Keratinocyte (primary cell): ENCODE measurements around the gene CELF2. TPM values are rescaled to one million over a fixed set of nuclear protein-coding genes. Genes with fewer than 3 reads are reported as not detected.

ENCODE experiments used
- DNase-seq: peaks from one replicate; pipeline ENCODE4 v3.0.0-alpha.2; 2011; ENCODE audit warnings: low read depth, missing footprints, low spot score
- FAIRE-seq: peaks from 2 replicates; lab custom pipeline; 2011; peaks lifted over from hg19 to GRCh38; lab: Jason Lieb, UNC
- H2AFZ ChIP-seq: 2 replicates; pipeline ENCODE4 v1.6.0; 2012; ENCODE audit warnings: low read length, control low read depth, inconsistent platforms; ENCODE audit not compliant: control insufficient read depth
- H3K27ac ChIP-seq: 2 replicates; pipeline ENCODE4 v1.5.1; 2011; ENCODE audit warnings: low read length; ENCODE audit not compliant: control insufficient read depth, insufficient read depth
- H3K27me3 ChIP-seq: 3 replicates; pipeline ENCODE4 v1.6.0; 2011; ENCODE audit warnings: low read length; ENCODE audit not compliant: control insufficient read depth, insufficient read depth; ENCODE audit errors: extremely low read depth
- H3K36me3 ChIP-seq, 2 experiments: 2 replicates in 1 of 2; 3 replicates in 1 of 2; pipeline ENCODE4 v1.5.1; 2011; ENCODE audit warnings: low read length in 2 of 2, mild to moderate bottlenecking in 1 of 2; ENCODE audit not compliant: control insufficient read depth in 2 of 2, insufficient read depth in 2 of 2; ENCODE audit errors: extremely low read depth in 1 of 2
- H3K4me1 ChIP-seq: 3 replicates; pipeline ENCODE4 v1.5.1; 2011; ENCODE audit warnings: low read length; ENCODE audit not compliant: control insufficient read depth, insufficient read depth; ENCODE audit errors: extremely low read depth
- H3K4me2 ChIP-seq: 3 replicates; pipeline ENCODE4 v1.6.0; 2011; ENCODE audit warnings: low read depth, low read length; ENCODE audit not compliant: control insufficient read depth, insufficient read depth; ENCODE audit errors: extremely low read depth
- H3K4me3 ChIP-seq, 3 experiments: fragments of 200-600 bp in 1 of 3; sonication (generic) in 1 of 3; 2 replicates in 2 of 3; 3 replicates in 1 of 3; pipeline ENCODE4 v1.5.1; 2011 to 2016; ENCODE audit warnings: low read length in 3 of 3, mild to moderate bottlenecking in 3 of 3, control low read depth in 2 of 3, inconsistent platforms in 1 of 3, low read depth in 1 of 3, mixed read lengths in 1 of 3, mixed run types in 1 of 3, moderate library complexity in 1 of 3; ENCODE audit not compliant: control insufficient read depth in 2 of 3, insufficient read depth in 2 of 3; ENCODE audit errors: extremely low read depth in 1 of 3
- H3K79me2 ChIP-seq: 2 replicates; pipeline ENCODE4 v1.6.0; 2012; ENCODE audit warnings: low read length; ENCODE audit not compliant: control insufficient read depth, insufficient read depth
- H3K9ac ChIP-seq: 3 replicates; pipeline ENCODE4 v1.6.0; 2011; ENCODE audit warnings: low read length; ENCODE audit not compliant: control insufficient read depth, insufficient read depth; ENCODE audit errors: extremely low read depth
- H3K9me1 ChIP-seq: 3 replicates; pipeline ENCODE4 v1.6.0; 2011; ENCODE audit warnings: low read length; ENCODE audit not compliant: control insufficient read depth, insufficient read depth; ENCODE audit errors: extremely low read depth
- H3K9me3 ChIP-seq: 2 replicates; pipeline ENCODE4 v1.5.1; 2012; ENCODE audit warnings: low read depth, low read length; ENCODE audit not compliant: control insufficient read depth
- H4K20me1 ChIP-seq: 3 replicates; pipeline ENCODE4 v1.6.0; 2011; ENCODE audit warnings: low read length; ENCODE audit not compliant: control insufficient read depth, insufficient read depth; ENCODE audit errors: extremely low read depth
- EZH2 ChIP-seq: IDR thresholded peaks from one replicate; pipeline ENCODE4 v1.6.1; 2012; ENCODE audit warnings: inconsistent platforms, mild to moderate bottlenecking, low read length, moderate library complexity
- dilution Hi-C: fragments of 300-500 bp; cut with MboI; formaldehyde crosslinking; loops from one replicate; pipeline ENCODE4 v1.7.0; 2020; ENCODE audit warnings: low sequenced_read_pairs; ENCODE audit not compliant: extremely low pct_ligation_motif_present
- polyA plus RNA-seq, 5 experiments: library from polyadenylated mRNA; depleted of rRNA in 3 of 5; stranded (reverse) in 3 of 5; stranded (forward) in 1 of 5; unstranded in 1 of 5; fragments of >200 nt; gene quantifications; 1 replicate in 1 of 5; 2 replicates in 3 of 5; 3 replicates in 1 of 5; pipeline versions ENCODE4 v1.2.1 to v1.2.3, GENCODE V29; 2011 to 2012; ENCODE audit warnings: missing spikeins in 2 of 5, low read depth in 1 of 5, low replicate concordance in 1 of 5
- TF ChIP-seq, protein P1 (sequence below), 3 experiments: IDR thresholded peaks in 1 of 3; conservative IDR thresholded peaks in 1 of 3; optimal IDR thresholded peaks in 1 of 3; 2 replicates in 2 of 3; 3 replicates in 1 of 3; pipeline versions ENCODE3 to v1.5.1; 2011; ENCODE audit warnings: low read length in 3 of 3, mild to moderate bottlenecking in 3 of 3, moderate library complexity in 2 of 3, control low read depth in 1 of 3, inconsistent platforms in 1 of 3; ENCODE audit not compliant: insufficient read depth in 2 of 3; ENCODE audit errors: extremely low read depth in 1 of 3

Gene CELF2
- polyA plus RNA-seq, 1 donor (not counting 4 experiments of a cell fraction or from before 2014, with no cell fraction given) = 9.8 TPM

DNA sequence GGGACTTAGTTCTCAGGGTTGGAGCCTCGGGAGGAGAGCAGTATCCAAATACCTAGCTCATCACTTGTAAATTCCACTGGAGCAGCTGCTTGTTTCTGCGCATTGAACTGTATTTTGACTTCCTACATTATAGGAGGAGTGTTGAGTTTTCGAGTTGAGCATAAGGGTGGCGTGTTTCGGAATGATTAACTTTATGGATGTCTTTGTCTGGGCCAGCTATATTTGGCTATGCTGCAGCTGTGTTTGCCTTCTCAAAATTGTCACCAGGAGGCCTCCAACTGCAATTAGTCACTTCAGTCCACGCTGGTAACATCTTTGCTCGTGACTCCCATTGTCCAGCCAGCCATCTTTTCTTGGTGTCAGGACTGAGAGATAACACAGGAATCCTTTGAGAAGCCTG lies 9.1 kb downstream of the CELF2 start:
- no peak for TF ChIP-seq EZH2
- TF ChIP-seq, protein P1, sequence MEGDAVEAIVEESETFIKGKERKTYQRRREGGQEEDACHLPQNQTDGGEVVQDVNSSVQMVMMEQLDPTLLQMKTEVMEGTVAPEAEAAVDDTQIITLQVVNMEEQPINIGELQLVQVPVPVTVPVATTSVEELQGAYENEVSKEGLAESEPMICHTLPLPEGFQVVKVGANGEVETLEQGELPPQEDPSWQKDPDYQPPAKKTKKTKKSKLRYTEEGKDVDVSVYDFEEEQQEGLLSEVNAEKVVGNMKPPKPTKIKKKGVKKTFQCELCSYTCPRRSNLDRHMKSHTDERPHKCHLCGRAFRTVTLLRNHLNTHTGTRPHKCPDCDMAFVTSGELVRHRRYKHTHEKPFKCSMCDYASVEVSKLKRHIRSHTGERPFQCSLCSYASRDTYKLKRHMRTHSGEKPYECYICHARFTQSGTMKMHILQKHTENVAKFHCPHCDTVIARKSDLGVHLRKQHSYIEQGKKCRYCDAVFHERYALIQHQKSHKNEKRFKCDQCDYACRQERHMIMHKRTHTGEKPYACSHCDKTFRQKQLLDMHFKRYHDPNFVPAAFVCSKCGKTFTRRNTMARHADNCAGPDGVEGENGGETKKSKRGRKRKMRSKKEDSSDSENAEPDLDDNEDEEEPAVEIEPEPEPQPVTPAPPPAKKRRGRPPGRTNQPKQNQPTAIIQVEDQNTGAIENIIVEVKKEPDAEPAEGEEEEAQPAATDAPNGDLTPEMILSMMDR (optimal IDR thresholded peaks at IDR 0.05 in 1 of 3, IDR thresholded peaks at IDR 0.05 in 1 of 3, conservative IDR thresholded peaks at IDR 0.05 in 1 of 3; ENCODE audit: extremely low read depth in 1 of 3, insufficient read depth in 2 of 3, low read length in 3 of 3) = no peak
- no peak overlapping the region for H3K27ac ChIP-seq
- H3K9ac ChIP-seq = no peak overlapping the region
- no peaks in the 10 kb centered on the region for H3K9me3 ChIP-seq
- dilution Hi-C loops = no loop called here
- H3K27me3 ChIP-seq = no peaks in the 10 kb centered on the region
- H3K9me1 ChIP-seq = no peaks in the 10 kb centered on the region
- no peak overlapping the region for H3K4me3 ChIP-seq
- H3K36me3 ChIP-seq = no peaks in the 10 kb centered on the region
- peaks cover 3% of the 10 kb centered on the region for H3K79me2 ChIP-seq
- DNase-seq (no peak), FAIRE-seq (no peak)
- no peaks in the 10 kb centered on the region for H3K4me1 ChIP-seq
- no peak overlapping the region for H2AFZ ChIP-seq
- no peak overlapping the region for H3K4me2 ChIP-seq
- no peaks in the 10 kb centered on the region for H4K20me1 ChIP-seq

DNA sequence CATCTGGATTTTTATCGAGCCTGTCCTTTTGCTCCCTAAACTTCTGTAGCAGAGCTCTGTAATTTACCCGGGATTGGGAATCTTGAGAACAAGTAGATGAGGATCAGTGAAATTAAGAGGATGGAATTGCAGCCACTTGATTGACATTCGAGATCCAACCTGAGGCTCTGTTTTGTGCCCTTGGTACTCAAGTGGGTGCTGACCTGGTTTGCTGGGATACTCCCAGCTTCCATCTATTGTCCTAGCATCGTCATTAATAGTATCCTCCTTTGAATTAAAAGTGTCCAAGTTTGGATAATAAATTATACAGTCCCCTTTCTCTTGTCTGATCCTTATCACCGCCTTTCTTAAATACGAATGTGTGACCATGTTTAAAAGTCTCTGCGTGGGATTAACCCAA lies 17.1 kb downstream of the CELF2 start:
- peaks cover 7% of the 10 kb centered on the region for H3K79me2 ChIP-seq
- TF ChIP-seq, protein P1 (optimal IDR thresholded peaks at IDR 0.05 in 1 of 3, IDR thresholded peaks at IDR 0.05 in 1 of 3, conservative IDR thresholded peaks at IDR 0.05 in 1 of 3; ENCODE audit: extremely low read depth in 1 of 3, insufficient read depth in 2 of 3, low read length in 3 of 3) = no peak
- no peak for TF ChIP-seq EZH2
- H3K9me3 ChIP-seq = no peaks in the 10 kb centered on the region
- H3K27ac ChIP-seq = peak overlapping the region; percentile 29
- no peak for DNase-seq
- FAIRE-seq = no peak
- H3K36me3 ChIP-seq = no peaks in the 10 kb centered on the region
- H3K4me1 ChIP-seq = peaks cover 17% of the 10 kb centered on the region
- H3K4me2 ChIP-seq = no peak overlapping the region
- no peaks in the 10 kb centered on the region for H3K9me1 ChIP-seq
- no peak overlapping the region for H3K9ac ChIP-seq
- no peaks in the 10 kb centered on the region for H4K20me1 ChIP-seq
- dilution Hi-C loops = no loop called here
- no peak overlapping the region for H3K4me3 ChIP-seq
- H3K27me3 ChIP-seq = no peaks in the 10 kb centered on the region
- H2AFZ ChIP-seq = no peak overlapping the region
